Trophoblast cell (in vitro differentiated cells and primary cell): ENCODE data around the gene DIAPH2.

Experiments
- DNase-seq, 2 donors: peaks; one replicate each; pipeline ENCODE4 v3.0.0-alpha.2; 2016
- H2AFZ ChIP-seq: 2 replicates; pipeline ENCODE4 v1.6.1; 2013; ENCODE audit warnings: low read length, moderate library complexity, mild to moderate bottlenecking; ENCODE audit not compliant: insufficient read depth, poor library complexity
- H2AK5ac ChIP-seq: 2 replicates; pipeline ENCODE4 v1.6.1; 2013; ENCODE audit warnings: mild to moderate bottlenecking, low read length
- H2BK120ac ChIP-seq: 2 replicates; pipeline ENCODE4 v1.6.1; 2013; ENCODE audit warnings: low read length, mild to moderate bottlenecking, moderate library complexity; ENCODE audit not compliant: insufficient read depth, poor library complexity
- H2BK12ac ChIP-seq: 2 replicates; pipeline ENCODE4 v1.6.1; 2013; ENCODE audit warnings: mild to moderate bottlenecking, low read length, moderate library complexity
- H2BK5ac ChIP-seq: 2 replicates; pipeline ENCODE4 v1.6.1; 2013; ENCODE audit warnings: low read length, low read depth, moderate library complexity, mild to moderate bottlenecking; ENCODE audit not compliant: poor library complexity
- H3K14ac ChIP-seq: 2 replicates; pipeline ENCODE4 v1.6.1; 2013; ENCODE audit warnings: mild to moderate bottlenecking, low read length
- H3K18ac ChIP-seq: 2 replicates; pipeline ENCODE4 v1.6.1; 2013; ENCODE audit warnings: mild to moderate bottlenecking, low read length
- H3K23ac ChIP-seq: 2 replicates; pipeline ENCODE4 v1.6.1; 2013; ENCODE audit warnings: low read length
- H3K27ac ChIP-seq: 2 replicates; pipeline ENCODE4 v1.5.1; 2013; ENCODE audit warnings: low read depth, mild to moderate bottlenecking, inconsistent platforms, low read length, moderate library complexity
- H3K27me3 ChIP-seq: 2 replicates; pipeline ENCODE4 v1.6.1; 2013; ENCODE audit warnings: inconsistent platforms, mild to moderate bottlenecking, low read length, moderate library complexity; ENCODE audit not compliant: insufficient read depth
- H3K36me3 ChIP-seq, 2 experiments: 1 replicate in 1 of 2; 2 replicates in 1 of 2; pipeline ENCODE4 v1.6.1; 2013; ENCODE audit warnings: low read length in 2 of 2, mild to moderate bottlenecking in 2 of 2, moderate library complexity in 1 of 2; ENCODE audit not compliant: insufficient read depth in 2 of 2, control insufficient read depth in 1 of 2
- H3K4ac ChIP-seq: 2 replicates; pipeline ENCODE4 v1.6.1; 2013; ENCODE audit warnings: low read depth, mild to moderate bottlenecking, low read length, moderate library complexity
- H3K4me1 ChIP-seq, 2 experiments: 1 replicate in 1 of 2; 2 replicates in 1 of 2; pipeline ENCODE4 v1.6.1; 2013; ENCODE audit warnings: low read length in 2 of 2, mild to moderate bottlenecking in 2 of 2, moderate library complexity in 1 of 2; ENCODE audit not compliant: insufficient read depth in 2 of 2, control insufficient read depth in 1 of 2
- H3K4me2 ChIP-seq: 2 replicates; pipeline ENCODE4 v1.6.1; 2013; ENCODE audit warnings: inconsistent platforms, mild to moderate bottlenecking, low read length, moderate library complexity
- H3K4me3 ChIP-seq: 2 replicates; pipeline ENCODE4 v1.5.1; 2013; ENCODE audit warnings: mild to moderate bottlenecking, low read depth, low read length, inconsistent platforms
- H3K79me1 ChIP-seq: one replicate; pipeline ENCODE4 v1.6.1; 2013; ENCODE audit warnings: low read length
- H3K79me2 ChIP-seq: 2 replicates; pipeline ENCODE4 v1.6.1; 2013; ENCODE audit warnings: low read length, mild to moderate bottlenecking; ENCODE audit not compliant: control insufficient read depth, insufficient read depth, poor library complexity
- H3K9ac ChIP-seq: 2 replicates; pipeline ENCODE4 v1.6.1; 2013; ENCODE audit warnings: mild to moderate bottlenecking, low read length
- H3K9me3 ChIP-seq: 2 replicates; pipeline ENCODE4 v1.6.1; 2013; ENCODE audit warnings: low read depth, mild to moderate bottlenecking, control low read depth, inconsistent platforms, low read length; ENCODE audit not compliant: insufficient read depth
- H4K12ac ChIP-seq: 2 replicates; pipeline ENCODE4 v1.6.1; 2013; ENCODE audit warnings: low read depth, mild to moderate bottlenecking, low read length, moderate library complexity
- H4K8ac ChIP-seq: 2 replicates; pipeline ENCODE4 v1.6.1; 2013; ENCODE audit warnings: low read depth, mild to moderate bottlenecking, low read length, moderate library complexity
- H4K91ac ChIP-seq: one replicate; pipeline ENCODE4 v1.6.1; 2013; ENCODE audit warnings: low read depth, mild to moderate bottlenecking, low read length, moderate library complexity
- WGBS: extraction: QIAGEN DNeasy Blood & Tissue Kit; methylation state at CpG from one replicate; pipeline ENCODE4 v1.1.7; 2013; ENCODE audit warnings: missing lambda C conversion rate; ENCODE audit not compliant: insufficient read length, insufficient coverage; ENCODE audit errors: extremely low coverage; 5-methylcytosine and 5-hydroxymethylcytosine counted together

DIAPH2 gene

DNA sequence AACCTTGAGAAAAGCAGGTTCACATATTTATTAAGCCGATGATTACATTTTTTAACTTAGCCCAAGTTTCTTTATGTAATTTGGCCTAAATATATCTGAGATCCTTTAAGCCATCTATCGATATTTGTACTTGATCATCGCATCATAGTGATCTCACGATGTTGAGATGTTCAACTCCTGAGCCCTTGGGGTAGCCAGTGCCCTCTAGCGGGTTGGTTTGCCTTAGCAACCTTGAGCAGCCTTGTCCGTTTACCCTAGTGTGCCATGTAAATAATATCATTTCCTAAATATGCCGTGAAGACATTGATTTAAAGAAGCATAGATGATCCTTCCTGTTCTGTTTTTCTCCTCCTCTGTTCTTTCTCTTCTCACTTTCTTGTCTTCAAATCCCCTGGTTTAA is 631.3 kb downstream of the DIAPH2 start:
- H4K8ac ChIP-seq: no peak overlapping the region
- no peak overlapping the region for H4K12ac ChIP-seq
- no peak overlapping the region for H3K4ac ChIP-seq
- no peak overlapping the region for H2AFZ ChIP-seq
- no peak overlapping the region for H3K4me2 ChIP-seq
- WGBS: no CpG with 5 or more reads among the region's 7 CpGs
- H3K14ac ChIP-seq: no peak overlapping the region
- no peak overlapping the region for H2AK5ac ChIP-seq
- no peak overlapping the region for H3K27ac ChIP-seq
- no peak overlapping the region for H3K9ac ChIP-seq
- no peaks in the 10 kb centered on the region for H3K9me3 ChIP-seq
- H3K23ac ChIP-seq: no peak overlapping the region
- H3K27me3 ChIP-seq: no peaks in the 10 kb centered on the region
- no peaks in the 10 kb centered on the region for H3K79me1 ChIP-seq
- H3K4me3 ChIP-seq: no peak overlapping the region
- no peak overlapping the region for H2BK12ac ChIP-seq
- DNase-seq: peak; percentile 10 to 50
- H3K79me2 ChIP-seq: no peaks in the 10 kb centered on the region
- H3K4me1 ChIP-seq: no peaks in the 10 kb centered on the region
- no peak overlapping the region for H4K91ac ChIP-seq
- H3K18ac ChIP-seq: no peak overlapping the region
- no peaks in the 10 kb centered on the region for H3K36me3 ChIP-seq
- no peak overlapping the region for H2BK5ac ChIP-seq
- H2BK120ac ChIP-seq: no peak overlapping the region

DNA sequence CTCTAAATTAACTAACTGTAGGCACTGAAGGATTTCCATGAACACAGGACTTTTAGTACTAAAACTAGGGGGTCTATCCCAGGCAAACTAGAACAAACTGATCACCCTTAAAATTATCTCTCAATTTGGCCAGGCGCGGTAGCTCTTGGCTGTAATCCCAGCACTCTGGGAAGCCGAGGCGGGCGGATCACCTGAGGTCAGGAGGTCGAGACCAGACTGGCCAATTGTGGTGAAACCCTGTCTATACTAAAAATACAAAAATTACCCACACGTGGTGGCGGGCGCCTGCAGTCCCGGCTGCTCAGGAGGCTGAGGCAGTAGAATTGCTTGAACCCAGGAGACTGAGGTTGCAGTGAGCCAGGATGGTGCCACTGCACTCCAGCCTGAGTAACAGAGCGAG is 635.7 kb downstream of the DIAPH2 start:
- Histone ChIP-seq H3K4me2 (no peak overlapping the region), H3K79me2 (no peaks in the 10 kb centered on the region), H4K12ac (no peak overlapping the region), H3K27me3 (no peaks in the 10 kb centered on the region), H3K14ac (no peak overlapping the region), H3K9ac (no peak overlapping the region), H4K8ac (no peak overlapping the region), H3K4ac (no peak overlapping the region), H3K4me3 (no peak overlapping the region), H2AFZ (no peak overlapping the region), H3K27ac (no peak overlapping the region), H2AK5ac (no peak overlapping the region), H2BK12ac (no peak overlapping the region), H3K36me3 (no peaks in the 10 kb centered on the region), H4K91ac (no peak overlapping the region), H3K9me3 (no peaks in the 10 kb centered on the region), H2BK5ac (no peak overlapping the region), H2BK120ac (no peak overlapping the region), H3K23ac (no peak overlapping the region), H3K4me1 (no peaks in the 10 kb centered on the region), H3K79me1 (no peaks in the 10 kb centered on the region), H3K18ac (no peak overlapping the region)
- no CpG with 5 or more reads among the region's 11 CpGs for WGBS
- no peak for DNase-seq

DNA sequence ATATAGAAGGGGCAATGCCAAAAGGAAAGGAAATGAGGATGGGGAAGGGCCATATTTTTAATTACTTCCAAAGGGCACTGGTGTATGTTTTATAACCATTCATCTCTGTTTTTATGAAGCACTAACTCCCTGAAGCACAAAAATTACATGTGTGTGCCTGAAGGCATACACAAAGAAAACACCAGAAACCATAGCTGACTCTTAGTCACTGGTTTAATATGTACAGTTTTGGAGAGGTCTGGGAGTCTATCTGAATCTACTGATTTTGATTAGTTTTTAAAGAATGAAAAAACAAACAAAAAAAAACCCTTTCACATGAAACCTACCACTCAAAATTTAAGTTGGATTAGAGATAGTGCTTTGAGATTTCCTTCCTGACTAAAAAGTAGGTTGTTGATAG is 637.8 kb downstream of the DIAPH2 start:
- no peak overlapping the region for H2BK120ac ChIP-seq
- H3K79me1 ChIP-seq: no peaks in the 10 kb centered on the region
- H2AK5ac ChIP-seq: no peak overlapping the region
- no peak overlapping the region for H3K23ac ChIP-seq
- no peak overlapping the region for H3K27ac ChIP-seq
- H3K79me2 ChIP-seq: no peaks in the 10 kb centered on the region
- H3K27me3 ChIP-seq: no peaks in the 10 kb centered on the region
- H3K4ac ChIP-seq: no peak overlapping the region
- H3K36me3 ChIP-seq: no peaks in the 10 kb centered on the region
- H4K8ac ChIP-seq: no peak overlapping the region
- no peak for DNase-seq
- no peaks in the 10 kb centered on the region for H3K9me3 ChIP-seq
- no peak overlapping the region for H3K4me2 ChIP-seq
- H2BK12ac ChIP-seq: no peak overlapping the region
- no peak overlapping the region for H3K4me3 ChIP-seq
- H4K12ac ChIP-seq: no peak overlapping the region
- H3K14ac ChIP-seq: no peak overlapping the region
- H4K91ac ChIP-seq: no peak overlapping the region
- no peak overlapping the region for H3K18ac ChIP-seq
- no peak overlapping the region for H2AFZ ChIP-seq
- H3K4me1 ChIP-seq: no peaks in the 10 kb centered on the region
- H2BK5ac ChIP-seq: no peak overlapping the region
- H3K9ac ChIP-seq: no peak overlapping the region

DNA sequence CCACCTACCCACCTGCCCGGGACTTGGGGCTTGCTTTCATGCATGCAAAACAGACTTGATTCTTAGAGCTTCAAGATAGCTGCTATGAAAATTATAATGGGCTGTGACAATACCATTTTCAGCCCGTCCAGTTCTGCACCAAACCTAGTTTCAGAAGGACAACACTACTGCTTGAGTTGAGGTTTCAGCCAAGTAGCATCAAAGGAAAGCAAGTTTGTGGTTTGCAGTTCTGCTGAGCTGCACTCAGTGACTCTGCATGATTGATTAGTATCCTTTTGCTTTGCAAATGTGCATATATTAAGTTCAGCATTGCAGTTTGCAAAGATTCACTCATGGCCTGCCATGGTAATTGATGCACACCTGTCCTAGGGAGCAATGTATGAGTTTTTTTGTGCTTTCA is 641.8 kb downstream of the DIAPH2 start:
- Histone ChIP-seq H2BK12ac (no peak overlapping the region), H2BK5ac (no peak overlapping the region), H3K4me1 (no peaks in the 10 kb centered on the region), H3K27ac (no peak overlapping the region), H3K4me3 (no peak overlapping the region), H4K91ac (no peak overlapping the region), H2AK5ac (no peak overlapping the region), H3K23ac (no peak overlapping the region), H3K9ac (no peak overlapping the region), H3K4ac (no peak overlapping the region), H3K18ac (no peak overlapping the region), H3K27me3 (no peaks in the 10 kb centered on the region), H3K79me2 (no peaks in the 10 kb centered on the region), H3K9me3 (no peaks in the 10 kb centered on the region), H2BK120ac (no peak overlapping the region), H2AFZ (no peak overlapping the region), H4K8ac (no peak overlapping the region), H4K12ac (no peak overlapping the region), H3K79me1 (no peaks in the 10 kb centered on the region), H3K36me3 (no peaks in the 10 kb centered on the region), H3K4me2 (no peak overlapping the region), H3K14ac (no peak overlapping the region)
- no peak for DNase-seq
- no CpG with 5 or more reads among the region's 2 CpGs for WGBS
